Activated T-cell treated with anti-CD3 and anti-CD28 coated beads, Interleukin-2, amount 50 U/mL, for 48 hours (primary cell): ENCODE data around the gene MYO9A.
"Not testable (repeated sequence)": the region's sequence is repeated elsewhere in the genome, so short reads cannot be mapped to it uniquely, and the experiment has no call there.

Experiments used
- DNase-seq, 2 experiments: peaks; one replicate each; pipeline ENCODE4 v3.0.0-alpha.2; 2020

Gene MYO9A

GRCh38 chr15:72086920-72087648, 30.9 kb downstream of the MYO9A start:
- no peak for DNase-seq

- no peak for DNase-seq
Observed at GRCh38 chr15:72086010-72086697, 31.8 kb downstream of the MYO9A start.

- no peak for DNase-seq
Observed at GRCh38 chr15:72082176-72082575, 35.8 kb downstream of the MYO9A start.

GRCh38 chr15:72078887-72079286, 39.1 kb downstream of the MYO9A start:
- DNase-seq: no peak

- DNase-seq: no peak
Observed at GRCh38 chr15:72077950-72078349, 40.0 kb downstream of the MYO9A start.

GRCh38 chr15:72074335-72075060, 43.5 kb downstream of the MYO9A start:
- no peak for DNase-seq

GRCh38 chr15:72071448-72071825, 46.5 kb downstream of the MYO9A start:
- not testable (repeated sequence) for DNase-seq

- no peak for DNase-seq
Observed at GRCh38 chr15:72070817-72071447, 47.0 kb downstream of the MYO9A start.

GRCh38 chr15:72068856-72069255, 49.1 kb downstream of the MYO9A start:
- DNase-seq: no peak

- DNase-seq: no peak
Observed at GRCh38 chr15:72065801-72066200, 52.1 kb downstream of the MYO9A start.

- DNase-seq: no peak
Observed at GRCh38 chr15:72063186-72063585, 54.8 kb downstream of the MYO9A start.

GRCh38 chr15:72062319-72062718, 55.6 kb downstream of the MYO9A start:
- no peak for DNase-seq

GRCh38 chr15:72060687-72061250, 57.2 kb downstream of the MYO9A start:
- DNase-seq: no peak

GRCh38 chr15:72058585-72058984, 59.4 kb downstream of the MYO9A start:
- no peak for DNase-seq

- DNase-seq: no peak
Observed at GRCh38 chr15:72057548-72058091, 60.3 kb downstream of the MYO9A start.

- not testable (repeated sequence) for DNase-seq
Observed at GRCh38 chr15:72056217-72056616, 61.7 kb downstream of the MYO9A start.

GRCh38 chr15:72053297-72053696, 64.7 kb downstream of the MYO9A start:
- not testable (repeated sequence) for DNase-seq

- DNase-seq: no peak
Observed at GRCh38 chr15:72050700-72051099, 67.2 kb downstream of the MYO9A start.

- no peak for DNase-seq
Observed at GRCh38 chr15:72047020-72047419, 70.9 kb downstream of the MYO9A start.

GRCh38 chr15:72044956-72045355, 73.0 kb downstream of the MYO9A start:
- DNase-seq: no peak

- no peak for DNase-seq
Observed at GRCh38 chr15:72042865-72043264, 75.1 kb downstream of the MYO9A start.

- DNase-seq: no peak
Observed at GRCh38 chr15:72042054-72042453, 75.9 kb downstream of the MYO9A start.

GRCh38 chr15:72037321-72037720, 80.6 kb downstream of the MYO9A start:
- DNase-seq: no peak
